Right ventricle myocardium superior (tissue), 1 donor: ENCODE measurements around the gene BHLHE23. TPM values are rescaled to one million over a fixed set of nuclear protein-coding genes. Genes with fewer than 3 reads are reported as not detected.

ENCODE experiments used
- ATAC-seq: fragments of 200-7000 bp; cut with Tn5 transposase; one replicate; pipeline ENCODE4 v1.9.1; 2020; ENCODE audit warnings: mild to moderate bottlenecking; ENCODE audit not compliant: poor library complexity
- DNase-seq: peaks from one replicate; pipeline ENCODE4 v3.0.0-alpha.2; 2020
- intact Hi-C: fragments of 100-400 bp; cut with DNase I; formaldehyde crosslinking; loops from one replicate; pipeline ENCODE4 v1.11.2; 2022
- total RNA-seq: library from RNA; stranded (reverse); fragmentation: NEBNext Ultra II Directional; extraction: Animal tissue kit (Norgen Biotek cat#: 25700); gene quantifications from one replicate; pipeline ENCODE4 v1.2.1, GENCODE V29; 2021
- donor health status: DM: no; HTN: yes; CAD: no; lungs with severe emphysema.

The BHLHE23 gene
- total RNA-seq, 1 donor from 2014 or later, result not detected

GRCh38 chr20:62982124-62983075 is 24.4 kb downstream of the BHLHE23 start:
- DNase-seq (no peak), ATAC-seq (peak; percentile 35)
- intact Hi-C loops, result no loop called here

- ATAC-seq, result no peak
- intact Hi-C loops, result no loop called here
- DNase-seq, result no peak
These were observed 25.8 kb downstream of the BHLHE23 start for GRCh38 chr20:62980970-62981369.

GRCh38 chr20:62980380-62980960 is 26.3 kb downstream of the BHLHE23 start:
- ATAC-seq, result no peak
- DNase-seq, result no peak
- intact Hi-C loops, result no loop called here

GRCh38 chr20:62979876-62980373 is 26.8 kb downstream of the BHLHE23 start:
- ATAC-seq, result no peak
- no peak for DNase-seq
- intact Hi-C loops, result no loop called here

GRCh38 chr20:62979310-62979709 is 27.5 kb downstream of the BHLHE23 start:
- ATAC-seq, result no peak
- DNase-seq, result no peak
- intact Hi-C loops, result no loop called here

- DNase-seq (no peak), ATAC-seq (peak; percentile 15)
- intact Hi-C loops, result no loop called here
These were observed 28.2 kb downstream of the BHLHE23 start for GRCh38 chr20:62978561-62978943.

GRCh38 chr20:62977613-62978560 is 28.9 kb downstream of the BHLHE23 start:
- DNase-seq (no peak), ATAC-seq (no peak)
- intact Hi-C loops, result no loop called here

GRCh38 chr20:62976886-62977285 is 29.9 kb downstream of the BHLHE23 start:
- DNase-seq (no peak), ATAC-seq (no peak)
- intact Hi-C loops, result no loop called here

GRCh38 chr20:62975812-62976508 is 30.8 kb downstream of the BHLHE23 start:
- no peak for DNase-seq
- ATAC-seq, result no peak
- intact Hi-C loops, result no loop called here

- no peak for ATAC-seq
- intact Hi-C loops, result no loop called here
- DNase-seq, result no peak
These were observed 31.5 kb downstream of the BHLHE23 start for GRCh38 chr20:62975251-62975760.

GRCh38 chr20:62972845-62973745 is 33.7 kb downstream of the BHLHE23 start:
- DNase-seq, result no peak
- intact Hi-C loops, result no loop called here
- peak; percentile 9 for ATAC-seq

- DNase-seq (peak; percentile 91), ATAC-seq (peak; percentile 95)
- intact Hi-C loops, result no loop called here
These were observed 34.6 kb downstream of the BHLHE23 start for GRCh38 chr20:62971950-62972844.

- DNase-seq, result no peak
- ATAC-seq, result no peak
- intact Hi-C loops, result no loop called here
These were observed 35.4 kb downstream of the BHLHE23 start for GRCh38 chr20:62971211-62971949.

- ATAC-seq, result no peak
- DNase-seq, result no peak
- intact Hi-C loops, result no loop called here
These were observed 36.2 kb downstream of the BHLHE23 start for GRCh38 chr20:62970307-62971210.

- no peak for ATAC-seq
- intact Hi-C loops, result no loop called here
- no peak for DNase-seq
These were observed 36.8 kb downstream of the BHLHE23 start for GRCh38 chr20:62969939-62970306.
